IPS-18a (cell line): ENCODE data around the gene STKLD1.
"Not testable (repeated sequence)": the region's sequence is repeated elsewhere in the genome, so short reads cannot be mapped to it uniquely, and the experiment has no call there.

Experiments
- H3K27ac ChIP-seq: one replicate; pipeline ENCODE4 v1.5.1; 2013; ENCODE audit warnings: low read length
- H3K27me3 ChIP-seq: one replicate; pipeline ENCODE4 v1.6.1; 2013; ENCODE audit warnings: mild to moderate bottlenecking, low read length; ENCODE audit not compliant: control insufficient read depth, insufficient read depth
- H3K36me3 ChIP-seq: one replicate; pipeline ENCODE4 v1.6.1; 2013; ENCODE audit warnings: low read depth, low read length; ENCODE audit not compliant: control insufficient read depth
- H3K4me1 ChIP-seq: one replicate; pipeline ENCODE4 v1.6.1; 2013; ENCODE audit warnings: low read depth, low read length; ENCODE audit not compliant: control insufficient read depth
- H3K4me3 ChIP-seq: one replicate; pipeline ENCODE4 v1.5.1; 2013; ENCODE audit warnings: low read length
- H3K9ac ChIP-seq: one replicate; pipeline ENCODE4 v1.6.1; 2013; ENCODE audit warnings: mild to moderate bottlenecking, low read length, moderate library complexity
- H3K9me3 ChIP-seq: one replicate; pipeline ENCODE4 v1.6.1; 2013; ENCODE audit warnings: low read depth, low read length; ENCODE audit not compliant: control insufficient read depth

The STKLD1 gene

DNA sequence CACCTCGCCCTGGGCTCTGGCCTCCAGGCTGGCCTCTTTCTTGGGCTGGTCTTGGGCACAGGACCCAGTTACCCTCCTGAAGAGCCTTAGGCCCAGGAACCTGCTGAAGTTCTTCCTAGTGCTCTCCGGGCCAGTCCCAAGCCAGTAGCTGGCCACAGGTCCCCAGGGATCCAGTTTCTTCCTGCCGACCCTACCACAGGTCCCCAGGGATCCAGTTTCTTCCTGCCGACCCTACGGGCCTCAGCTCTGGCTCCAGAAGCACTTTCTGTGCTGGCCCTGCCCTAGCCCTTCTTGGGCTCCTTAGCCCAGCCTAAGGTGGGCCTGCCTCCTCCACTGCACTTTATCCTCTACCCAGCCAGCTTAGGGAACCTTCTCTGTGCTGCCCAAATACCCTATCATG is 65.4 kb downstream of the STKLD1 start:
- H3K9ac ChIP-seq: no peak overlapping the region
- no peaks in the 10 kb centered on the region for H3K9me3 ChIP-seq
- H3K36me3 ChIP-seq: no peaks in the 10 kb centered on the region
- H3K4me1 ChIP-seq: no peaks in the 10 kb centered on the region
- H3K27me3 ChIP-seq: no peaks in the 10 kb centered on the region
- no peak overlapping the region for H3K4me3 ChIP-seq
- H3K27ac ChIP-seq: no peak overlapping the region

DNA sequence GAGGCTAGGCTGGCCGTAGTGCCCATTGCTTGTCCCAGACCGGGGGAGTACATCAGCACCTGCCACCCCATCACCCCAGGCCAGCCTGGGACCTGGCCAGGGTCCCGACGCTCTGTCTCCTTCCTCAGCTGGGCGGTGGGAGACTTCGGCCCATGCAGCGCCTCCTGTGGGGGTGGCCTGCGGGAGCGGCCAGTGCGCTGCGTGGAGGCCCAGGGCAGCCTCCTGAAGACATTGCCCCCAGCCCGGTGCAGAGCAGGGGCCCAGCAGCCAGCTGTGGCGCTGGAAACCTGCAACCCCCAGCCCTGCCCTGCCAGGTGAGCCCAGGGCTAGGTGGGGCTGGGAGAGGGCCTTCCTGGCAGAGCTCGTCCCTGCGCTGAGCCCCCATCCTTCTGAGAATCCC is 67.1 kb downstream of the STKLD1 start:
- H3K27me3 ChIP-seq: no peaks in the 10 kb centered on the region
- no peaks in the 10 kb centered on the region for H3K4me1 ChIP-seq
- H3K9ac ChIP-seq: no peak overlapping the region

DNA sequence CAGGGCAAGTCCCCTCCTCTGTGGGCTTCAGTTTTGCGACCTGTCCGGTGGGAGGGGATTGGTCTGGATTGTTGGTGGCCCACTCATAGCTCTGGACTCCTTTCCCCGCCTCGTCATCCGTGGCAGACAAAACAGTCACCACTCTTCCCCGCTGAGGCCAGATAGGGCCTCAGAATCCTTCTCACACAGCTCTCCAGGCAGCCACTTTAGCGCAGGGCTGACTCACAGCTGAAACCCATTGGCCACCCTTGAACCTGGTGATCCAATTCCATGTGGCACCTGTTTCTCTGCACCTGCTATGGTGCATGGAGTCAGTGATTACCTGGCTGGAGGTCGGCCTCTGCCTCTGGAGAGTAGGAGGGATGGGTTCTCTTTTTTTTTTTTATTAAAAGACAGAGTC is 67.8 kb downstream of the STKLD1 start:
- no peak overlapping the region for H3K9ac ChIP-seq
- H3K27me3 ChIP-seq: no peaks in the 10 kb centered on the region
- no peak overlapping the region for H3K27ac ChIP-seq
- H3K36me3 ChIP-seq: no peaks in the 10 kb centered on the region
- H3K4me3 ChIP-seq: no peak overlapping the region
- H3K9me3 ChIP-seq: no peaks in the 10 kb centered on the region
- H3K4me1 ChIP-seq: no peaks in the 10 kb centered on the region

More for the DNA sequence above, 67.1 kb downstream of the STKLD1 start:
- H3K4me3 ChIP-seq: no peak overlapping the region
- no peak overlapping the region for H3K27ac ChIP-seq
- H3K36me3 ChIP-seq: no peaks in the 10 kb centered on the region
- H3K9me3 ChIP-seq: no peaks in the 10 kb centered on the region

DNA sequence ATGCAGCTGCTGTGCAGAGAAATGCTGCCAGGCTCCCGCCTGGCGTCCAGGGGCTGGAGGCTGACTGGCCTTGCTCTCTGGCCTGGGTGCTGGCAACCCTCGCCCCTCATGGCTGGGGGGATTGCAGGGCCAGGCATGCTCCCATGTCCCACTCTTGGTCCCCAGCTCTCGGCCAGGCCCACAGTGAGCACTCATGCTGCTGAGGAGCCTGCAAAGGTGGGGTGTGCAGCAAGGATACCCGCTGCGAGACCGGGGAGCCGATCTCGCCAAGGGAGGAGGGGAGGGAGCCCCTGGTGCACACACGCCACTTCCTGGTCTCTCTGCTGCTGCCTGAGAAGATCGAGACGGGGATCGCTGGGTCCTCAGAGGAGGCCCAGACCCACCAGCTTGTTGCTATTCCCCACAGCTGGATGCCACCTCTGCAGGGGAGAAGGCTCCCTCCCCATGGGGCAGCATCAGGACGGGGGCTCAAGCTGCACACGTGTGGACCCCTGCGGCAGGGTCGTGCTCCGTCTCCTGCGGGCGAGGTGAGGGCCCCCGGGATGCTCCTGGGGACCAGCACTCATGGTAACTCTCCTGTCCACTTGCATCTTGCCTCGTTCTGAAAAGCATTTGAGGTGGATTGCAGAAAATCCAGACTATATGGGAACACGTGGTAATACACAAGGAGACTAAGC is 69.3 kb downstream of the STKLD1 start:
- no peak overlapping the region for H3K4me3 ChIP-seq
- no peaks in the 10 kb centered on the region for H3K9me3 ChIP-seq
- no peaks in the 10 kb centered on the region for H3K27me3 ChIP-seq
- no peak overlapping the region for H3K9ac ChIP-seq
- no peaks in the 10 kb centered on the region for H3K36me3 ChIP-seq
- H3K4me1 ChIP-seq: no peaks in the 10 kb centered on the region
- no peak overlapping the region for H3K27ac ChIP-seq

DNA sequence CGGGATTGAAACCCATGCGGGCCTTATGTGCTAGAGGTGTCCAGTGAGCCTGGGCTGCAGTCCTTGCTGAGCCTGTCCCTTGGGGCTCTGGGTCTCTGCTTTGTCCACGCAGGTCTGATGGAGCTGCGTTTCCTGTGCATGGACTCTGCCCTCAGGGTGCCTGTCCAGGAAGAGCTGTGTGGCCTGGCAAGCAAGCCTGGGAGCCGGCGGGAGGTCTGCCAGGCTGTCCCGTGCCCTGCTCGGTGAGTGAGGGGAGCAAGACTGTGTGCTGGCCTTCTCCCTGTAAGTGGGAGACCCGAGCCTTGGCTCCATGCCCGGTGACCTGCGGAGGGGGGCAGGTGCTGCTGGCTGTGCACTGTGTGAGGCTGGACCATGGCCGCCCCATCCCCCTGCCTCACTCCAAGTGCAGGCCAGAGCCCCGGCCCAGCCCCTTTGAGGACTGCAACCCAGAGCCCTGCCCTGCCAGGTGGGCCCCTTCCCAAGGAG is 72.4 kb downstream of the STKLD1 start:
- Histone ChIP-seq H3K27me3 (no peaks in the 10 kb centered on the region), H3K27ac (no peak overlapping the region), H3K9me3 (no peaks in the 10 kb centered on the region), H3K4me3 (no peak overlapping the region), H3K36me3 (no peaks in the 10 kb centered on the region), H3K9ac (no peak overlapping the region), H3K4me1 (no peaks in the 10 kb centered on the region)

DNA sequence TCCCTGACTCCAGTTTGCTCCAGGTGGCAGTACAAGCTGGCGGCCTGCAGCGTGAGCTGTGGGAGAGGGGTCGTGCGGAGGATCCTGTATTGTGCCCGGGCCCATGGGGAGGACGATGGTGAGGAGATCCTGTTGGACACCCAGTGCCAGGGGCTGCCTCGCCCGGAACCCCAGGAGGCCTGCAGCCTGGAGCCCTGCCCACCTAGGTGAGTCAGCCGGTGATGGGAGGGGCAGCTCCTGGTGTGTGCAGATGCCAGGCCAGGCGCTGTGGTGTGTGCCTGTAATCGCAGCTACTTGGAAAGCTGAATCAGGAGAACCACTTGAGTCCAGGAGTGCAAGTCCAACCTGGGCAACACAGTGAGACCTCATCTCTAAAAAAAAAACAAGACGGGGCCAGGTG is 73.6 kb downstream of the STKLD1 start:
- H3K9ac ChIP-seq: no peak overlapping the region
- H3K27me3 ChIP-seq: no peaks in the 10 kb centered on the region
- no peaks in the 10 kb centered on the region for H3K4me1 ChIP-seq
- H3K9me3 ChIP-seq: no peaks in the 10 kb centered on the region
- H3K36me3 ChIP-seq: no peaks in the 10 kb centered on the region
- H3K27ac ChIP-seq: no peak overlapping the region
- no peak overlapping the region for H3K4me3 ChIP-seq

DNA sequence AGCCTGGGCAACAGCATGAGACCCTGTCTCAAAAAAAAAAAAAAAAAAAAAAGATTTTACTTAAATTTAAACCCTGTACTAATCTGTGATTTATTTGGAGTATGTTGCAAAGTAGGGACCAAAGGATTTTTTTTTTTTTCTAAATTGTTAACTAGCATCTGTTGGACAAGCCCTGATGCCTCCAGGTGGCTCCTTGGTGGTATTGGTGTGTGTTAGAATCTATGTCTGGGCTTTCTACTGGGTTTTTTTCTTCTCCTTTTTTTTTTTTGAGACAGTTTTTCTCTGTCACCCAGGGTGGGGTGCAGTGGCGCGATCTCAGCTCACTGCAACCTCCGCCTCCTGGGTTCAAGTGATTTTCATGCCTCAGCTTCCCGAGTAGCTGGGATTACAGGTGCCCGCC is 75.7 kb downstream of the STKLD1 start:
- H3K4me3 ChIP-seq, H3K4me1 ChIP-seq, H3K27ac ChIP-seq, H3K36me3 ChIP-seq, H3K27me3 ChIP-seq, H3K9me3 ChIP-seq, H3K9ac ChIP-seq: not testable (repeated sequence)

DNA sequence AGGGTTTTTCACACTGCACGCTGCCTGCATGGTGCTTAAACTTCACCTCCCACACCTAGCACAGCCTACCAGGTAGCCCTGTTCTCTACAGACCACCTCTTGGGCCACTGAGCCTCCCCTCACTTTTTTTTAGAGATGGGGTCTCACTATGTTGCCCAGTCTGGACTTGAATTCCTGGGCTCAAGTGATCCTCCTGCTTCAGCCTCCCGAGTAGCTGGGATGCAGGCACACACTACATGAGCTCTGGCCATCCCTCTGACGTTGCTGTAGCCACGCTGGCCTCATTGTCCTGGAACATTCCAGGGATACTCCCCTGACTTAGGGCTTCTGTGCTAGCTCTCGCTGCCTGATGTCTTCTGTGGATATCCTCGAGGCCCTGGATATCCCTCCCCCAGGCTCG is 76.4 kb downstream of the STKLD1 start:
- H3K4me3 ChIP-seq: no peak overlapping the region
- no peak overlapping the region for H3K27ac ChIP-seq
- no peaks in the 10 kb centered on the region for H3K27me3 ChIP-seq
- H3K9ac ChIP-seq: no peak overlapping the region
- H3K36me3 ChIP-seq: no peaks in the 10 kb centered on the region
- no peaks in the 10 kb centered on the region for H3K4me1 ChIP-seq
- no peaks in the 10 kb centered on the region for H3K9me3 ChIP-seq

DNA sequence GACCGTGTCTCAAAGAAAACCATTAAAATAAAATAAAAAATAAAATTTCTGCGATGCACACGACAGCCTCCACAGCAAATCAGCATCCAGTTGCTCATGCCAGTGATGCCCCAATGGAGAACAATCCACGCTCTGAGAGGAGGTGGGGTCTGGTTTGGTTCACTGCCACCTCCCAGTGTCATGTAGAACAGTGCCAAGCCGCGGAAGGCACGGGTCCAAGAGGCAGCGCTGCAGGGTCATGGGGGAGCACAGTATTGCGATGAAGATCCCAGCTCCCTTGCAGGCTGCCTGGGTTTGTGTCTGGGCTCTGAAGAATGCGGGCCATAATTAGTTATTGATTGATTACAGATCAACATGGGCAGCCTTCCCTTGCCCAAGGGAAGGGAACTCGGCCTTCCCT is 77.5 kb downstream of the STKLD1 start:
- Histone ChIP-seq H3K9ac (no peak overlapping the region), H3K27me3 (peaks cover 3% of the 10 kb centered on the region), H3K4me1 (no peaks in the 10 kb centered on the region), H3K4me3 (no peak overlapping the region), H3K9me3 (no peaks in the 10 kb centered on the region), H3K36me3 (no peaks in the 10 kb centered on the region), H3K27ac (no peak overlapping the region)

DNA sequence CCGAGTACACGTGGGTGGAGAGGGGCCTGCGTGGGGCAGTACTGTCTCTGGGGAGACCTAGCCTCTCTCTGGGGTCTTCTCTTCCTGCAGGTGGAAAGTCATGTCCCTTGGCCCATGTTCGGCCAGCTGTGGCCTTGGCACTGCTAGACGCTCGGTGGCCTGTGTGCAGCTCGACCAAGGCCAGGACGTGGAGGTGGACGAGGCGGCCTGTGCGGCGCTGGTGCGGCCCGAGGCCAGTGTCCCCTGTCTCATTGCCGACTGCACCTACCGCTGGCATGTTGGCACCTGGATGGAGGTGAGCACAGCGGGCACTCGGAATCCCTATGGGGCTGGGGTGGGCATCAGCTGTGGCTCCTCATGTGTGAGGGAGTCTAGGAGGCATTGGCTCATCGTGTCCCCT is 78.2 kb downstream of the STKLD1 start:
- Histone ChIP-seq H3K27ac (no peak overlapping the region), H3K4me3 (no peak overlapping the region), H3K9me3 (no peaks in the 10 kb centered on the region), H3K27me3 (peaks cover 7% of the 10 kb centered on the region), H3K4me1 (no peaks in the 10 kb centered on the region), H3K9ac (no peak overlapping the region), H3K36me3 (no peaks in the 10 kb centered on the region)

DNA sequence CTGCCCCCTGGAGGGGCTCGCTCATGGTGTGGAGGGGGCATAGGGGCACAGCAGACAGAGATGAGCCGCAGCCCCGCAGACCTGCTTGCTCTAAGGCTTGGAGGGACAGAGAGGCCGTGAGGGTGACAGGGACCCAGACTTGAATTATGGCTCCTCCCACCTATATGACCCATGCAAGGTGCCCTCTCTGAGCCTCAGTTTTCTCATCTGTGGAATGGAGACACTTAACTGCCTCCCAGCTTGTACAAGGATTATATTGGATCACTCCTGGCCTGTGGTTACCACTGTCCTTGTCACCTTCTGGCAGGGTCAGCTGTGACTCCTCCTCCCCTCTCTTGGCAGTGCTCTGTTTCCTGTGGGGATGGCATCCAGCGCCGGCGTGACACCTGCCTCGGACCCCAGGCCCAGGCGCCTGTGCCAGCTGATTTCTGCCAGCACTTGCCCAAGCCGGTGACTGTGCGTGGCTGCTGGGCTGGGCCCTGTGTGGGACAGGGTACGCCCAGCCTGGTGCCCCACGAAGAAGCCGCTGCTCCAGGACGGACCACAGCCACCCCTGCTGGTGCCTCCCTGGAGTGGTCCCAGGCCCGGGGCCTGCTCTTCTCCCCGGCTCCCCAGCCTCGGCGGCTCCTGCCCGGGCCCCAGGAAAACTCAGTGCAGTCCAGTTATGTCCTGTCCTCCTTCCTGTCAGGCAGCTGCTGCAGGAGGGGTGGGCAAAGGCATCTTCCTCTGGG is 78.9 kb downstream of the STKLD1 start:
- Histone ChIP-seq H3K27me3 (peaks cover 7% of the 10 kb centered on the region), H3K9me3 (no peaks in the 10 kb centered on the region), H3K4me1 (no peaks in the 10 kb centered on the region), H3K36me3 (no peaks in the 10 kb centered on the region), H3K9ac (no peak overlapping the region), H3K27ac (no peak overlapping the region), H3K4me3 (no peak overlapping the region)
